ENCODE measurements around the gene INHBC.
A peak's percentile ranks its signal among the peaks of the same experiment; 100 is the strongest.
"Not testable (repeated sequence)": the region's sequence is repeated elsewhere in the genome, so short reads cannot be mapped to it uniquely, and the experiment has no call there.

INHBC gene

DNA sequence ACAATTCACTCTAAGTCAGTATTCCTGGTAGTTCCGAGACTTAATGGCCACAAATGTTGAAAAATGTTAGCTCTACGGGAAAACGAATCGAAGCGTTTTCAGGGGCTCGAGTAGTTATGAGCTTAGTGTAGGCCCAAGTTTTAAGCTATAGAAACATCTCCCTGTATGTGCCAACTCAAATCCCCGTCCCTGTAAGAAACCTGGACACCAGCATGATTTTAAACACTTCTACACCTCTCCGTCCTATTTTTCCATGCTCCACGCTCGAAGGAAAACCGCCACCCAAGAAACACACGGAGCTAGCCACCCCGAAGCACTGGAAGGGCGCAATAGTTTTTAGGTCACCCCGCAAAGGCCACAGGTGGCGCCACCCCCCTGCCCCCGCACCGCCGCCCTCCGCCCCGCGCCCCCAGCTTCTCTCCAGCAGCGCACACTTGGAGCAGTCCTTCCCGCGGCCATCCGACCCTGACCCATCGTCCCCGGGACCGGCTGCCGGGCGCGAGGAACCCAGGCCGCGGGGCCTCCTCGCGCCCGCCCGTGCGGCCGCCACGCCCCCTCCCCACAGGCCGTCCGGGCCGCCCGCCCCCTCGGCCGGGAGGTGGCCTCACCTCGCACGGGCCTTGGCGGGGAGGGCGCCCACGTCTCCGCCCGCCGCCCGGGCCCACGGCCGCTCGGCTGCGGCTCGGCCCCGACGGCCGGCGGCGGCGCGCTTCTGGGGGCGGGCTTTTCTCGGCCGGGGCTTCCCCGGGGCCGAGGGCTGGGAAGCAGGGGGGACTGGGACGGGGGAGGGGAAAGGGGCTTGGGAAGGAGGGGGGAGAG, 4.3 kb upstream of the INHBC start:
- no peak for DNase-seq

- peak; percentile 92 for DNase-seq
Measured at GRCh38 chr12:57430931-57431566, 3.5 kb upstream of the INHBC start, which contains the start of gene R3HDM2. TSS of gene R3HDM2 (minus strand) at chr12:57431043. CDS start at chr12:57310428, 120,615 bp downstream.

GRCh38 chr12:57431654-57432188, 2.9 kb upstream of the INHBC start:
- DNase-seq, result no peak

GRCh38 chr12:57433370-57433769, 1.2 kb upstream of the INHBC start:
- no peak for DNase-seq

- no peak for DNase-seq
Measured at GRCh38 chr12:57435293-57435692, 709 bp downstream of the INHBC start.

DNA sequence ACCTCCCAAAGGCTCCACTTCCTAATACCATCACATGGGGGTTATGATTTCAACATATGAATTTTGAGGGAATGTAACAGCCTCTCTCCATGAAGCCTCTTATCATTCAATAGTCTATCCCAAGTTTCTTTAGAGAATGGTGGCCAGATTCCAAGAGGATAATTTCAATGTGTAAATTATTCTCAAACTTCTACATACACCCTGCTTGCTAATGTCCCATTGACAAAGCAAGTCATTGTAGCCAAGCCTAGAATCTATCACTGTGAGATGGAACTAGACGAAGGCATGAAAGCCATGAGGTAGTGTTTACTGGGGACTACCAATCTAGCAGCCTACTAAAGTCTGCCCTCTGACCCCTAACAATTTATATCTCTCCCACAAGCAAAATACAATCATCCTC, 3.8 kb downstream of the INHBC start:
- DNase-seq, result no peak

GRCh38 chr12:57439762-57440266, 5.2 kb downstream of the INHBC start:
- no peak for DNase-seq

GRCh38 chr12:57441393-57441792, 6.8 kb downstream of the INHBC start:
- DNase-seq, result not testable (repeated sequence)

- DNase-seq, result no peak
Measured at GRCh38 chr12:57441846-57442427, 7.4 kb downstream of the INHBC start.

DNA sequence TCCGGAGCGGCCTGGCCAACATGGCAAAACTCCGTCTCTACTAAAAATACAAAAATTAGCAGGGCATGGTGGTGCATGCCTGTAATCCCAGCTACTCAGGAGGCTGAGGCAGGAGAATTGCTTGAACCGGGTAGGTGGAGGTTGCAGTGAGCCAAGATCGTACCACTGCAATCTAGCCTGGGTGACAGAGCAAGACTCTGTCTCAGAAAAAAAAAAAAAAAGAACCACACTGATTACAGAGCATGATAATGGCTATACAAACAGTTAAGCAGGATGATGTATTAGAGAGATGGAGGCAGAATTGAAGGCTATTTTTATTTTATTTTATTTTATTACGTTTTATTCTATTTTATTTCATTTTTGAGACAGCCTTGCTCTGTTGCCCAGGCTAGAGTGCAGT, 9.8 kb downstream of the INHBC start:
- not testable (repeated sequence) for DNase-seq

DNA sequence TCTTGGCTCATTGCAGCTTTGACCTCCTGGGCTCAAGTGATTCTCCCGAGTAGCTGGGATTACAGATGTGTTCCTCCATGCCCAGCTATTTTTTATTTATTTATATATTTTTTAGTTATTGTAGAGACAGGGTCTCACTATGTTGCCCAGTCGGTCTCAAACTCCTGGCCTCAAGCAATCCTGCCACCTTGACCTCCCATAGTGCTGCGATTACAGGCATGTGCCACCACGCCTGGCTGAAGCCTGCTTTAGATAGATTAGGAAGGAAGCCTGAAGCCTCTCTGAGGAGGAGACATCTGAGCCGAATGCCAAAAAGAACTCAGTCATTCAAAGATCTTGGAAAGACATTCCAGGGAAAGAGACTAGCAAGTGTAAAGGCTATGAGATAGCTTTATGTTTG, 10.2 kb downstream of the INHBC start:
- DNase-seq, result no peak

DNA sequence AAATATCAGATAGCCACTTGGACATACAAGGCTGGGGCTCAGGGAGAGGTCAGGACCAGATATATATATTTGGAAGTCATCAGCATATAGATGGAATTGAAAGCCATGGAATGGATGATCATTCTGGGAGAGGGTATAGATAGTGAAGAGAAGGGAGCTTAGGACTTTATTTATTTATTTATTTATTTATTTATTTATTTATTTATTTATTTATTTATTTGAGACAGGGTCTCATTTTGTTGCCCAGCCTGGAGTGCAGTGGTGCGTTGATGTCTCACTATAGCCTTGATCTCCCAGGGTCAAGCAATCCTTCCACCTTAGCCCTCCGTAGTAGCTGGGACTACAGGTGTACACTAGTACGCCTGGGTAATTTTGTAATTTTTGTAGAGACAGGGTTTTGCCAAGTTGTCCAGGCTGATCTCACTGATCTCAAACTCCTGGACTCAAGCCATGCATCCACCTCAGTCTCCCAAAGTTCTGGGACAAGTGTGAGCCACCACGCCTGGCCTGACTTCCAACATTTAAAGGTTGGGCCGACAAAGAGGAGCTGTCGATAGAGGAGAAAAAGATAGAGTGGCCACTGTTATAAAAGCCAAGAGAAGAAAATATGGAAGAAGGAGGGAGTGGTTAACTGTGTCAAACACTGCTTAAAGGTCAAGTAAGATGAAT, 11.8 kb downstream of the INHBC start:
- no peak for DNase-seq

DNA sequence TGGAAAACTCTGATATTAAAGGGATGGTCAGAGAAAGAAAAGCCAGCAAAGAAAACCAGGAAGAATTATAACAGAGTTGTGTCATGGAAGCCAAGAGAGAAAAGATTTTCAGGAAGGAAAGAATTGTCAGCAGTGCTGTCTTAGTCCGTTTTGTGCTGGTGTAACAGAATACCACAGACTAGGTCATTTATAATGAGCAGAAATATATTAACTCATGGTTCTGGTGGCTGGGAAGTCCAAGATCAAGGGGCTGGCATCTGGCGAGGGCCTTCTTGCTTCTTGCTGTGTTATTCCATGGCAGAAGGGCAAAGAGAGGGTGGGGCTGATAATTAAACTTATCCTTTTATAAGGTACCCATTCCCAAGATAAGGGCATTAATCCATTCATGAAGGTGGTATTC, 14.1 kb downstream of the INHBC start:
- DNase-seq, result no peak

DNA sequence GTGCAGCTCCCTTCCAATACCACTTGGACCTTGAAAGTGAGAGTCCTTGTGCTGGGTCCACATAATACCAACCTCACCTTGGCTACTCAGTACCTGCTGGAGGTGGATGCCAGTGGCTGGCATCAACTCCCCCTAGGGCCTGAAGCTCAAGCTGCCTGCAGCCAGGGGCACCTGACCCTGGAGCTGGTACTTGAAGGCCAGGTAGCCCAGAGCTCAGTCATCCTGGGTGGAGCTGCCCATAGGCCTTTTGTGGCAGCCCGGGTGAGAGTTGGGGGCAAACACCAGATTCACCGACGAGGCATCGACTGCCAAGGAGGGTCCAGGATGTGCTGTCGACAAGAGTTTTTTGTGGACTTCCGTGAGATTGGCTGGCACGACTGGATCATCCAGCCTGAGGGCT, 14.8 kb downstream of the INHBC start:
- DNase-seq, result no peak

GRCh38 chr12:57450057-57450456, 15.5 kb downstream of the INHBC start:
- DNase-seq, result no peak

GRCh38 chr12:57451233-57451778, 16.7 kb downstream of the INHBC start:
- DNase-seq, result no peak

DNA sequence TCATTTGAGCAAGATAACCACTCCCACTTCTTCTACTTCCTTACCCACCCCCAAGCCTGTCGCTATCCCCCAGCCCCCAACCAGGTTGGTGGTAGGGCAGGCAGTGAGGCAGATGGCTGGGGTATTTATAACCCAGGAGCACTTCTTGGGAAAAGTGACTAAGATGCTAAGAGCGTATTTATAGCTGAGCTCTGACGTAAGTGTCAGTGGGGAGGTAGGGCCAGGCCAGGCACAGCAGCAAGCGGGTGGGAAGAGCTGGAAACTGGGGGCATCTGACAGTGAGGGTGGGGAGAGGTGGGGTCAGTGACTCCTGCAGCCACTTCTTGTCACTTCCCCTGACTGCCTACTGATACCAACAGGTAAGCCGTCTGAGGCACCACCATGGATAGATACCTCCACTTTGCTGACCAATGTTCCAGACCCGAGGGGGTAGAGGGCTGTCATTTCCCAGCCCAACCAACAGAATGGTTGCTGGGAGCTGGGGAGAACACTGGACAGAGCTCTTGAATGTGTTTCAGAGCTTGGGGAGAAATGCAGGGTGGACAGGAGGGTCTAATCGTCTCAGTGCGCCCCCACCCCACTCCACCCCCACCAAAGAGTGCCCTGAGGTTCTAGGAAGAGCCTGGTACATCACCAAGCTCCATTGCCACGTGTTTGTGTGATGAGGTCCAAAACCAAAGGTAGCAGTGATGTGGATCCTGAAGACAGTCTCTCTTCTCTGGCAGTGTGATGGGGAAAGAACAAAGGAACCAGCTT, 17.8 kb downstream of the INHBC start:
- no peak for DNase-seq

- no peak for DNase-seq
Measured at GRCh38 chr12:57452937-57453509, 18.4 kb downstream of the INHBC start.

GRCh38 chr12:57454213-57454565, 19.6 kb downstream of the INHBC start:
- no peak for DNase-seq

DNA sequence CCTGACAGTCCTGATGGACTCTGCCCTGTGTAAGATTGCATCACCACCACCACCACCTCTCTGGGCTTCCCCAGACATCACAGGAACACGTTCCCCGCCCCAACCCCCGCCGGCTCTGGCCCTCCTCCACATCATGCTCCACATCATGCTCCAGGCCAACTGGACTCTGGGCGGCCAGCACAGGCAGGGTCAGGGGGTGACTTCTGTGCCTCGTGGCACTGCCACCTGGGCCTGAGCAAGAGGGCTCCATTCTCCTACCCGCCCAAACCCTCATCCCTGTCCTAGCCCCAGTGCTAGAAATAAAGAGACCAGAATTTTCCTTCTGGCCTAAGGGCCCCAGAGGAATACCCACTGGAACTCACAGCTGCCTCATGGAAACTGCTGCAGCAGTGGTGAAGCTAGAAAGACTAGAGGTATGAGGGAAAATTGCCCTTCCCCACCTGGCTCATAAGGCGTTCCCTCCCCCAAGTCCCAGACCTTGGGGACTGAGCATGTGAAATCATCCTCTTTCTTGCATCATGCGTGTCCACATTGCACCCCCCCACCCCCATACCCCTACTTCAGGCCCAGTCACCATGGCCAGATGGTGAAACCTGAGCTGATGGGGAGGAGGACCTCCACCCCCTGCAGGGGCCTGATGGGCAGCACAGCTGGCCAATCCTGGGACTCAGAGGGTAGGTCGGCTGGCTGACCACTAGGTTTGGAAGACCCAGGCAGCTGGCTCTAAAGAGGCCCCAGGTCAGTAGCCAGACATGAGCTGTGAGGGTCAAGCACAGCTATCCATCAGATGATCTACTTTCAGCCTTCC, 20.2 kb downstream of the INHBC start, which contains the start of gene INHBE:
TSS of gene INHBE (plus strand) at position 742 of the 808 bp plus-strand sequence. CDS start 230 bp downstream, outside the sequence.
- DNase-seq, result peak; percentile 82
